DMS153 treated with DMSO at 0.1 percent for 48 hours (cell line): ENCODE measurements around the gene KIR3DL3.
"Not testable (repeated sequence)": the region's sequence is repeated elsewhere in the genome, so short reads cannot be mapped to it uniquely, and the experiment has no call there.

Source experiments
- DNase-seq: peaks from one replicate; lab custom pipeline; 2025; ENCODE audit not compliant: unreplicated experiment; lab: John Stamatoyannopoulos, UW

The KIR3DL3 gene

GRCh38 chr19:54775830-54776229 lies 51.6 kb downstream of the KIR3DL3 start:
- DNase-seq = not testable (repeated sequence)

GRCh38 chr19:54777851-54778250 lies 53.6 kb downstream of the KIR3DL3 start:
- DNase-seq = not testable (repeated sequence)

GRCh38 chr19:54778896-54779295 lies 54.7 kb downstream of the KIR3DL3 start:
- DNase-seq = not testable (repeated sequence)

- not testable (repeated sequence) for DNase-seq
Measured at GRCh38 chr19:54782916-54783315, 58.7 kb downstream of the KIR3DL3 start.
